ENCODE results near the gene PLBD2. TPM values are rescaled to one million over a fixed set of nuclear protein-coding genes. Genes with fewer than 3 reads are reported as not detected.

Gene PLBD2
- total and polyA plus RNA-seq, 9 of the 15 experiments (the other 6 are each of a cell fraction or from before 2014, with no cell fraction given) = 2.4 to 37.4 (median 6.0) TPM

GRCh38 chr12:113333877-113334785 is 24.3 kb upstream of the PLBD2 start (continued):
- TF ChIP-seq KAT7 (CRISPR knock-in tag; IDR thresholded peaks at IDR 0.05; ENCODE audit: borderline replicate concordance) (peak; percentile 10; the same call in 1 of the 2 replicates), ARID4B (CRISPR knock-in tag; IDR thresholded peaks at IDR 0.05) (0 out of 2 replicates have a peak, but pooled peaks have one; percentile 36), CTBP1 (IDR thresholded peaks at IDR 0.05; ENCODE audit: borderline replicate concordance) (0 out of 2 replicates have a peak, but pooled peaks have one; percentile 35), NR2C1 (IDR thresholded peaks at IDR 0.05) (no peak), NR2C1 (tag; IDR thresholded peaks at IDR 0.05) (0 out of 2 replicates have a peak, but pooled peaks have one; percentile 8), U2AF1 (optimal IDR thresholded peaks at IDR 0.05; ENCODE audit: low read depth, low read length) (no peak), KDM1A (IDR thresholded peaks at IDR 0.05) (peak; percentile 65 to 84), ZBTB7A (IDR thresholded peaks at IDR 0.05; ENCODE audit: borderline replicate concordance, control insufficient read depth, low read depth, low read length) (peak; percentile 63; the same call in 1 of the 2 replicates), ZNF395 (CRISPR knock-in tag; IDR thresholded peaks at IDR 0.05) (no peak), ZNF280A (IDR thresholded peaks at IDR 0.05; ENCODE audit: low read depth, partially characterized antibody) (no peak), RBM25 (IDR thresholded peaks at IDR 0.05; ENCODE audit: low read depth, low read length, severe bottlenecking) (peak; percentile 54), FOXK2 (conservative IDR thresholded peaks at IDR 0.05 in 1 of 2, IDR thresholded peaks at IDR 0.05 in 1 of 2; ENCODE audit: low read depth in 2 of 2) (peak in 1 of 2 experiments; percentile 82; a peak in 2 of 4 replicates), ATF6 (CRISPR knock-in tag; IDR thresholded peaks at IDR 0.05) (0 out of 2 replicates have a peak, but pooled peaks have one; percentile 27), TCF7 (IDR thresholded peaks at IDR 0.05; ENCODE audit: borderline replicate concordance) (no peak), CEBPB (tag; IDR thresholded peaks at IDR 0.05) (peak; percentile 33; the same call in 1 of the 2 replicates), LEF1 (IDR thresholded peaks at IDR 0.05) (no peak), ZNF354B (CRISPR knock-in tag; IDR thresholded peaks at IDR 0.05) (no peak)

Data from K562 (cell line).